ENCODE results near the gene NR1D2. TPM values are rescaled to one million over a fixed set of nuclear protein-coding genes. Genes with fewer than 3 reads are reported as not detected.

The NR1D2 gene
- total and polyA plus RNA-seq, 2 of the 13 experiments (the other 11 are each of a cell fraction or from before 2014, with no cell fraction given) = 5.3 to 8.1 TPM

GRCh38 chr3:23900744-23901143 is 44.3 kb upstream of the NR1D2 start (continued):
- TF ChIP-seq, protein P1, sequence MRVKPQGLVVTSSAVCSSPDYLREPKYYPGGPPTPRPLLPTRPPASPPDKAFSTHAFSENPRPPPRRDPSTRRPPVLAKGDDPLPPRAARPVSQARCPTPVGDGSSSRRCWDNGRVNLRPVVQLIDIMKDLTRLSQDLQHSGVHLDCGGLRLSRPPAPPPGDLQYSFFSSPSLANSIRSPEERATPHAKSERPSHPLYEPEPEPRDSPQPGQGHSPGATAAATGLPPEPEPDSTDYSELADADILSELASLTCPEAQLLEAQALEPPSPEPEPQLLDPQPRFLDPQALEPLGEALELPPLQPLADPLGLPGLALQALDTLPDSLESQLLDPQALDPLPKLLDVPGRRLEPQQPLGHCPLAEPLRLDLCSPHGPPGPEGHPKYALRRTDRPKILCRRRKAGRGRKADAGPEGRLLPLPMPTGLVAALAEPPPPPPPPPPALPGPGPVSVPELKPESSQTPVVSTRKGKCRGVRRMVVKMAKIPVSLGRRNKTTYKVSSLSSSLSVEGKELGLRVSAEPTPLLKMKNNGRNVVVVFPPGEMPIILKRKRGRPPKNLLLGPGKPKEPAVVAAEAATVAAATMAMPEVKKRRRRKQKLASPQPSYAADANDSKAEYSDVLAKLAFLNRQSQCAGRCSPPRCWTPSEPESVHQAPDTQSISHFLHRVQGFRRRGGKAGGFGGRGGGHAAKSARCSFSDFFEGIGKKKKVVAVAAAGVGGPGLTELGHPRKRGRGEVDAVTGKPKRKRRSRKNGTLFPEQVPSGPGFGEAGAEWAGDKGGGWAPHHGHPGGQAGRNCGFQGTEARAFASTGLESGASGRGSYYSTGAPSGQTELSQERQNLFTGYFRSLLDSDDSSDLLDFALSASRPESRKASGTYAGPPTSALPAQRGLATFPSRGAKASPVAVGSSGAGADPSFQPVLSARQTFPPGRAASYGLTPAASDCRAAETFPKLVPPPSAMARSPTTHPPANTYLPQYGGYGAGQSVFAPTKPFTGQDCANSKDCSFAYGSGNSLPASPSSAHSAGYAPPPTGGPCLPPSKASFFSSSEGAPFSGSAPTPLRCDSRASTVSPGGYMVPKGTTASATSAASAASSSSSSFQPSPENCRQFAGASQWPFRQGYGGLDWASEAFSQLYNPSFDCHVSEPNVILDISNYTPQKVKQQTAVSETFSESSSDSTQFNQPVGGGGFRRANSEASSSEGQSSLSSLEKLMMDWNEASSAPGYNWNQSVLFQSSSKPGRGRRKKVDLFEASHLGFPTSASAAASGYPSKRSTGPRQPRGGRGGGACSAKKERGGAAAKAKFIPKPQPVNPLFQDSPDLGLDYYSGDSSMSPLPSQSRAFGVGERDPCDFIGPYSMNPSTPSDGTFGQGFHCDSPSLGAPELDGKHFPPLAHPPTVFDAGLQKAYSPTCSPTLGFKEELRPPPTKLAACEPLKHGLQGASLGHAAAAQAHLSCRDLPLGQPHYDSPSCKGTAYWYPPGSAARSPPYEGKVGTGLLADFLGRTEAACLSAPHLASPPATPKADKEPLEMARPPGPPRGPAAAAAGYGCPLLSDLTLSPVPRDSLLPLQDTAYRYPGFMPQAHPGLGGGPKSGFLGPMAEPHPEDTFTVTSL (CRISPR knock-in tag; IDR thresholded peaks at IDR 0.05; ENCODE audit: borderline replicate concordance) = peak; percentile 58; the same call in 1 of the 2 replicates
- TF ChIP-seq FOXK2 (IDR thresholded peaks at IDR 0.05) (peak; percentile 56; the same call in 1 of the 2 replicates), HINFP (CRISPR knock-in tag; IDR thresholded peaks at IDR 0.05; ENCODE audit: low read depth) (no peak), ZFP36L1 (CRISPR knock-in tag; IDR thresholded peaks at IDR 0.05) (no peak), ARID4A (CRISPR knock-in tag; IDR thresholded peaks at IDR 0.05; ENCODE audit: borderline replicate concordance) (no peak), ZNF33A (CRISPR knock-in tag; IDR thresholded peaks at IDR 0.05; ENCODE audit: borderline replicate concordance) (no peak), ARID2 (CRISPR knock-in tag; IDR thresholded peaks at IDR 0.05; ENCODE audit: borderline replicate concordance) (no peak), ETS1 (CRISPR knock-in tag; IDR thresholded peaks at IDR 0.05) (no peak), RARA (CRISPR knock-in tag; IDR thresholded peaks at IDR 0.05) (0 out of 2 replicates have a peak, but pooled peaks have one; percentile 20), MEF2D (CRISPR knock-in tag; IDR thresholded peaks at IDR 0.05) (no peak), ZFP62 (CRISPR knock-in tag; IDR thresholded peaks at IDR 0.05) (no peak), ELF3 (CRISPR knock-in tag; IDR thresholded peaks at IDR 0.05) (0 out of 2 replicates have a peak, but pooled peaks have one; percentile 19), SYNCRIP (IDR thresholded peaks at IDR 0.05; ENCODE audit: insufficient read depth, low read depth, low read length) (no peak)
- TF ChIP-seq, protein P2, sequence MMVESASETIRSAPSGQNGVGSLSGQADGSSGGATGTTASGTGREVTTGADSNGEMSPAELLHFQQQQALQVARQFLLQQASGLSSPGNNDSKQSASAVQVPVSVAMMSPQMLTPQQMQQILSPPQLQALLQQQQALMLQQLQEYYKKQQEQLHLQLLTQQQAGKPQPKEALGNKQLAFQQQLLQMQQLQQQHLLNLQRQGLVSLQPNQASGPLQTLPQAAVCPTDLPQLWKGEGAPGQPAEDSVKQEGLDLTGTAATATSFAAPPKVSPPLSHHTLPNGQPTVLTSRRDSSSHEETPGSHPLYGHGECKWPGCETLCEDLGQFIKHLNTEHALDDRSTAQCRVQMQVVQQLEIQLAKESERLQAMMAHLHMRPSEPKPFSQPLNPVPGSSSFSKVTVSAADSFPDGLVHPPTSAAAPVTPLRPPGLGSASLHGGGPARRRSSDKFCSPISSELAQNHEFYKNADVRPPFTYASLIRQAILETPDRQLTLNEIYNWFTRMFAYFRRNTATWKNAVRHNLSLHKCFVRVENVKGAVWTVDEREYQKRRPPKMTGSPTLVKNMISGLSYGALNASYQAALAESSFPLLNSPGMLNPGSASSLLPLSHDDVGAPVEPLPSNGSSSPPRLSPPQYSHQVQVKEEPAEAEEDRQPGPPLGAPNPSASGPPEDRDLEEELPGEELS (CRISPR knock-in tag; IDR thresholded peaks at IDR 0.05) = peak; percentile 46

Measured in HepG2 (cell line).